WI38 (cell line): ENCODE data around the gene ACADVL.
A peak's percentile ranks its signal among the peaks of the same experiment; 100 is the strongest.
"Not testable (repeated sequence)": the region's sequence is repeated elsewhere in the genome, so short reads cannot be mapped to it uniquely, and the experiment has no call there.

Experiments
- H3K4me3 ChIP-seq: 2 replicates; pipeline ENCODE4 v1.5.1; 2011; ENCODE audit warnings: low read depth, mild to moderate bottlenecking, control low read depth, low read length
- CTCF ChIP-seq: IDR thresholded peaks from 2 replicates; pipeline ENCODE4 v1.5.1; 2012; ENCODE audit warnings: low read depth, mild to moderate bottlenecking, control low read depth, low read length

The ACADVL gene

GRCh38 chr17:7219812-7220592, at the start of gene ACADVL, which contains the start of gene DLG4:
TSS of gene ACADVL (plus strand) at chr17:7219938. CDS start at chr17:7219985, 47 bp downstream.
TSS of gene DLG4 (minus strand) at chr17:7219836.
- TF ChIP-seq CTCF = no peak
- H3K4me3 ChIP-seq = peak within 1 kb of the TSS; percentile 92

- not testable (repeated sequence) for H3K4me3 ChIP-seq
These were observed 47.1 kb upstream of the ACADVL start for GRCh38 chr17:7172522-7173191.

- no peak for TF ChIP-seq CTCF
- H3K4me3 ChIP-seq = no peak overlapping the region
These were observed 45.8 kb upstream of the ACADVL start for GRCh38 chr17:7173687-7174602.

GRCh38 chr17:7174603-7175326, 45.0 kb upstream of the ACADVL start:
- no peak overlapping the region for H3K4me3 ChIP-seq
- TF ChIP-seq CTCF = no peak

GRCh38 chr17:7175330-7175733, 44.4 kb upstream of the ACADVL start:
- no peak overlapping the region for H3K4me3 ChIP-seq
- no peak for TF ChIP-seq CTCF

GRCh38 chr17:7176107-7176840, 43.5 kb upstream of the ACADVL start:
- no peak overlapping the region for H3K4me3 ChIP-seq

More at GRCh38 chr17:7176107-7176840, 43.5 kb upstream of the ACADVL start:
- no peak for TF ChIP-seq CTCF
